Measurements from ENCODE around the gene DNAAF9. TPM values are rescaled to one million over a fixed set of nuclear protein-coding genes. Genes with fewer than 3 reads are reported as not detected.
A peak's percentile ranks its signal among the peaks of the same experiment; 100 is the strongest.

DNAAF9 gene
- polyA plus RNA-seq, 2 of the 4 experiments (the other 2 are of a cell fraction), result 4.9 to 7.5 TPM

- 74% methylated on average over 3 of the region's 3 CpGs for WGBS (ENCODE audit: missing lambda C conversion rate)
- ChIA-PET POLR2A (no interaction called here), CTCF (interaction anchor here (0.8 to 1.7 kb wide), 3 partner anchors 11 to 26 kb away, joined by 3 to 5 read pairs (median 3); partner anchors contain the start of gene DNAAF9)
- DNase-seq (ENCODE audit: low read depth in 1 of 2, low spot score in 1 of 2), result no peak
- no peak for ATAC-seq
- Histone ChIP-seq H3K4me1 (no peaks in the 10 kb centered on the region), H3K27ac (no peak overlapping the region), H3K4me3 (no peak overlapping the region), H3K4me2 (no peak overlapping the region), H3K9me3 (no peaks in the 10 kb centered on the region)
- FAIRE-seq, result no peak
- TF ChIP-seq EHMT2 (IDR thresholded peaks at IDR 0.05; ENCODE audit: low read depth), result no peak
- no peak for TF ChIP-seq SREBF2 (IDR thresholded peaks at IDR 0.05)
- no peak for TF ChIP-seq EP300 (IDR thresholded peaks at IDR 0.05)
- TF ChIP-seq RCOR1 (IDR thresholded peaks at IDR 0.05; ENCODE audit: low read depth, low read length), result no peak
- no peak for TF ChIP-seq HOXA7 (CRISPR knock-in tag; IDR thresholded peaks at IDR 0.05)
- TF ChIP-seq ESRRA (IDR thresholded peaks at IDR 0.05; ENCODE audit: borderline replicate concordance, low read length), result no peak
- TF ChIP-seq GATA3 (IDR thresholded peaks at IDR 0.05; ENCODE audit: borderline replicate concordance), result no peak
- TF ChIP-seq CTCF (IDR thresholded peaks at IDR 0.05), result no peak
- TF ChIP-seq HOXB5 (CRISPR knock-in tag; IDR thresholded peaks at IDR 0.05), result no peak
- no peak for TF ChIP-seq CHD2 (IDR thresholded peaks at IDR 0.05; ENCODE audit: low read length, partially characterized antibody)
- no peak for TF ChIP-seq ATOH8 (CRISPR knock-in tag; IDR thresholded peaks at IDR 0.05; ENCODE audit: low read depth)
- no peak for TF ChIP-seq HDAC2 (IDR thresholded peaks at IDR 0.05)
- TF ChIP-seq HOXB13 (CRISPR knock-in tag; IDR thresholded peaks at IDR 0.05; ENCODE audit: low read depth), result no peak
- no peak for TF ChIP-seq FOSB (CRISPR knock-in tag; IDR thresholded peaks at IDR 0.05)
- TF ChIP-seq MYC (IDR thresholded peaks at IDR 0.05; ENCODE audit: borderline replicate concordance, low read length), result no peak
- no peak for TF ChIP-seq POLR2A (IDR thresholded peaks at IDR 0.05; ENCODE audit: low read length)
These were observed 26.3 kb upstream of the DNAAF9 start for GRCh38 chr20:3433744-3434143.

GRCh38 chr20:3432844-3433243 lies 25.4 kb upstream of the DNAAF9 start:
- Histone ChIP-seq H3K27ac (no peak overlapping the region), H3K4me2 (no peak overlapping the region), H3K4me3 (no peak overlapping the region), H3K9me3 (no peaks in the 10 kb centered on the region), H3K4me1 (no peaks in the 10 kb centered on the region)
- CTCF ChIA-PET, result interaction anchor here (0.9 kb wide), 1 partner anchor 17 kb away, joined by 3 read pairs; no protein-coding TSS in a partner anchor
- FAIRE-seq (peak; percentile 63), ATAC-seq (no peak), DNase-seq (ENCODE audit: low read depth in 1 of 2, low spot score in 1 of 2) (no peak)
- POLR2A ChIA-PET, result no interaction called here
- TF ChIP-seq CBX2 (IDR thresholded peaks at IDR 0.05; ENCODE audit: borderline replicate concordance, low read depth) (no peak), SMC3 (IDR thresholded peaks at IDR 0.05) (no peak), KDM5A (IDR thresholded peaks at IDR 0.05) (no peak), CHD2 (IDR thresholded peaks at IDR 0.05; ENCODE audit: low read length, partially characterized antibody) (no peak), ZSCAN20 (CRISPR knock-in tag; IDR thresholded peaks at IDR 0.05) (no peak), EHF (CRISPR knock-in tag; IDR thresholded peaks at IDR 0.05) (no peak), JUN (IDR thresholded peaks at IDR 0.05) (no peak), NPAS2 (CRISPR knock-in tag; IDR thresholded peaks at IDR 0.05; ENCODE audit: borderline replicate concordance) (no peak)
- TF ChIP-seq, protein P1, sequence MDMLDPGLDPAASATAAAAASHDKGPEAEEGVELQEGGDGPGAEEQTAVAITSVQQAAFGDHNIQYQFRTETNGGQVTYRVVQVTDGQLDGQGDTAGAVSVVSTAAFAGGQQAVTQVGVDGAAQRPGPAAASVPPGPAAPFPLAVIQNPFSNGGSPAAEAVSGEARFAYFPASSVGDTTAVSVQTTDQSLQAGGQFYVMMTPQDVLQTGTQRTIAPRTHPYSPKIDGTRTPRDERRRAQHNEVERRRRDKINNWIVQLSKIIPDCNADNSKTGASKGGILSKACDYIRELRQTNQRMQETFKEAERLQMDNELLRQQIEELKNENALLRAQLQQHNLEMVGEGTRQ (IDR thresholded peaks at IDR 0.05), result no peak
- WGBS (ENCODE audit: missing lambda C conversion rate), result 69% methylated on average over 3 of the region's 3 CpGs
